Ovary (tissue), 9 donors: ENCODE results near the gene SNRPE. TPM values are rescaled to one million over a fixed set of nuclear protein-coding genes. Genes with fewer than 3 reads are reported as not detected.

Experiments
- DNase-seq, 5 donors: peaks; one replicate each; pipeline ENCODE4 v3.0.0-alpha.2; 2019 to 2020
- H3K27ac ChIP-seq, 2 donors: fragments of 200-600 bp; one replicate each; pipeline versions ENCODE4 v1.5.1 to v1.8.0; 2019 to 2022
- H3K27me3 ChIP-seq: fragments of 200-600 bp; one replicate; pipeline ENCODE4 v1.8.0; 2022
- H3K36me3 ChIP-seq: fragments of 200-600 bp; sonication (generic); one replicate; pipeline ENCODE4 v1.5.1; 2019
- H3K4me1 ChIP-seq: one replicate; pipeline ENCODE4 v1.8.1; 2013; ENCODE audit warnings: mild to moderate bottlenecking, moderate library complexity; ENCODE audit not compliant: insufficient read depth
- H3K4me3 ChIP-seq: fragments of 200-600 bp; sonication (generic); one replicate; pipeline ENCODE4 v1.5.1; 2017
- H3K9me3 ChIP-seq, 2 donors: fragments of 200-600 bp in 1 of 2; sonication (generic) in 1 of 2; one replicate each; pipeline versions ENCODE4 v1.5.1 to v1.8.1; 2013 to 2019; ENCODE audit warnings: mild to moderate bottlenecking in 1 of 2, moderate library complexity in 1 of 2
- CTCF ChIP-seq, 3 donors: fragments of 450-650 bp in 2 of 3; fragments of 200-600 bp in 1 of 3; IDR thresholded peaks; one replicate each; pipeline versions ENCODE4 v1.5.1 to v1.8.0; 2016 to 2022; ENCODE audit warnings: antibody characterized with exemption in 3 of 3, mild to moderate bottlenecking in 1 of 3
- EP300 ChIP-seq: sonication (generic); formaldehyde crosslinking; IDR thresholded peaks from one replicate; pipeline ENCODE4 v1.6.1; 2017; ENCODE audit warnings: antibody characterized with exemption
- POLR2A ChIP-seq: fragments of 450-650 bp; IDR thresholded peaks from one replicate; pipeline ENCODE4 v1.6.1; 2017; ENCODE audit warnings: antibody characterized with exemption, mild to moderate bottlenecking, moderate library complexity
- WGBS, 3 donors: extraction: QIAGEN DNeasy Blood & Tissue Kit in 1 of 3; methylation state at CpG; one replicate each; pipeline versions ENCODE4 v1.1.5 to v1.1.7; 2013 to 2017; 5-methylcytosine and 5-hydroxymethylcytosine counted together
- intact Hi-C, 4 donors: fragments of 100-400 bp; cut with DNase I; formaldehyde crosslinking; loops; one replicate each; pipeline versions ENCODE4 v1.11.0 to v1.15.1; 2022 to 2023
- polyA plus RNA-seq, 2 donors: library from polyadenylated mRNA; stranded (reverse); fragments of 200-250 nt in 1 of 2; fragments of 350-450 nt in 1 of 2; fragmentation: Illumina TruSeq in 1 of 2; extraction: RNeasy Lipid Tissue Mini Kit (QIAGEN cat#74804) in 1 of 2; gene quantifications; one replicate each; pipeline ENCODE4 v1.2.3, GENCODE V29; 2013 to 2014
- total RNA-seq, 7 donors: library from RNA; depleted of rRNA in 2 of 7; stranded (reverse); fragments of >200 nt in 2 of 7; fragmentation: NEBNext Ultra II Directional in 3 of 7; extraction: Animal tissue kit (Norgen Biotek cat#: 25700) in 3 of 7; gene quantifications; one replicate each; pipeline versions ENCODE4 v1.1.0 to v1.2.4, GENCODE V29; 2016 to 2023
- donor health status: DM: no; HTN: no; CAD: no; lungs with moderate emphysema.
- donor health status: DM: no; HTN: no; CAD: no.
- donor health status: Bipolar disorder and iron deficiency.
- donor health status: DM: yes; HTN: yes; CAD: no.
- donor health status: DM: no; HTN: no; CAD: no.
- donor health status: DM: yes; HTN: yes; CAD: no.

The SNRPE gene
- total and polyA plus RNA-seq, 9 donors: 72.5 to 168 (median 136) TPM

DNA sequence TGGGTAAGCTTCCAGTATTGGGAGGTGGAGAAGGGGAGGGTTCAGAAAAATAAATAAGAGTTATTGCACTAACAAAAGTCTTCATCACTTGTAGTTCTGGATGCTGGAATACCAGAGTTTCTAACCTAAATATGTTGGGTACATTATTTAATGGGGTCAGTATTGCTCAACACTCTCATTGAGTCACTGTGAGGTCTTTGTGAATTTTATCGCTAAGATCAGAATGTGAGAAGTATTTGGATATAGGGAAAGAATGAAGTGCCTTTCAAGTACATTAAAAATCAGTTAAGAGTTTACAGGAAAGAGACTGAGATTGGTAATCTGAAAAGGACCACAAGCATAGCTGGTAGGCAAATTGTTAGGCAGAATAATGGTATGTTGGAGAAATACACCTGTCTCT lies 8.8 kb downstream of the SNRPE start:
- intact Hi-C loops: loop anchor here in 3 of 4 donors (2.0 to 5.0 kb wide), 2 partner anchors 257 to 259 kb away; no protein-coding TSS in a partner anchor
- H3K27ac ChIP-seq: no peak overlapping the region
- no peaks in the 10 kb centered on the region for H3K27me3 ChIP-seq
- 95 to 98% (median 95%) methylated on average over 1 of the region's 1 CpG for WGBS, 3 donors
- H3K4me3 ChIP-seq: no peak overlapping the region
- no peaks in the 10 kb centered on the region for H3K4me1 ChIP-seq
- no peaks in the 10 kb centered on the region for H3K9me3 ChIP-seq
- TF ChIP-seq CTCF (IDR thresholded peaks at IDR 0.05) (no peak), EP300 (no peak), POLR2A (no peak)
- no peaks in the 10 kb centered on the region for H3K36me3 ChIP-seq
- DNase-seq: no peak

DNA sequence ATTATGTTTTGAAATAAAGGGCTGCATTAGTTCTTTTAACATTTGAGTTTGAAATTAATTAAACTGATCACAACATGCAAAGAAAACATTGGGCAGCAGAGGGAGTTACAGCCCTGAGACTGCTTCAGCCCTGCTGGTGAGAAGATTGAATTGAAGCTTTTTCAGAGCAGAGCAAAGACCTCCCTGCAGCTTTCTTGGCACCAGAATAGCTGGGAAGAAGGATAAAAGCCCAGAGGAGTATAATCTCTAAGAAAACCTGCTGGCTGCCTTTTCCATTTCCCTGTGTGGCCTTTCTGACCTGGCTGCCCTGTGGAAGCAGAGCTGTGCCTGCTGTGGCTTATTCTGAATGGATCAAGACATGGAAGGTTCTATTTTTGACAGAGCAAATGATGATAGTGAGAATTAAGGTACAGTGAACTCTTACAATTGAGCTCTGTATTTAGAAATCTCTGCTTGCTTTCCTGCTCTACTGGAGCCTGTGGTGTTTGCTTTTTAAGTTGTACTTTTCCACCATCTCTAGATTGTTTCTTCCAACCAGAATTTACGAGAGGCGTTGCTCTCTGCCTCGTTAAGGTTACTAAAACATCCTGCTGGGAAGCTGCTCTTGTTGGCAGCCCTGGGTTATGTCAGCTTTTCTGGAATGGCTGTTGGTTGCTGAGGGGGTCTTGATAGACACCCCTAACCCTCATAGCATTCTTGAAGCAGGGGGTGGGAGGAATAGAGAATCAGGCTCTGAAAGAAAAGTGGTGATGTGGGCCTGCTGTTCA lies 9.9 kb downstream of the SNRPE start:
- H3K27me3 ChIP-seq: no peaks in the 10 kb centered on the region
- no peaks in the 10 kb centered on the region for H3K36me3 ChIP-seq
- H3K4me1 ChIP-seq: no peaks in the 10 kb centered on the region
- H3K9me3 ChIP-seq: no peaks in the 10 kb centered on the region
- no peak overlapping the region for H3K4me3 ChIP-seq
- WGBS, 3 donors: 15 to 24% (median 22%) methylated on average over 3 of the region's 3 CpGs
- no peak overlapping the region for H3K27ac ChIP-seq
- peak; percentile 28 to 89 (median 76) for TF ChIP-seq CTCF (IDR thresholded peaks at IDR 0.05)
- TF ChIP-seq EP300: no peak
- TF ChIP-seq POLR2A: no peak
- intact Hi-C loops: loop anchor here in 3 of 4 donors (2.0 to 5.0 kb wide), 2 partner anchors 256 to 258 kb away; no protein-coding TSS in a partner anchor
- DNase-seq: peak in 1 of 5 donors; percentile 25

- no peak for DNase-seq
- WGBS, 3 donors: 82 to 92% (median 82%) methylated on average over 8 of the region's 8 CpGs
- Histone ChIP-seq H3K27ac (no peak overlapping the region), H3K4me1 (no peaks in the 10 kb centered on the region), H3K36me3 (no peaks in the 10 kb centered on the region), H3K9me3 (no peaks in the 10 kb centered on the region), H3K27me3 (no peaks in the 10 kb centered on the region), H3K4me3 (no peak overlapping the region)
- intact Hi-C loops: loop anchor here in 2 of 4 donors (5.0 kb wide), 1 partner anchor 254 kb away; no protein-coding TSS in a partner anchor
- no peak for TF ChIP-seq CTCF (IDR thresholded peaks at IDR 0.05)
- TF ChIP-seq EP300: no peak
- no peak for TF ChIP-seq POLR2A
Measured at GRCh38 chr1:203873094-203873493, 11.7 kb downstream of the SNRPE start.

DNA sequence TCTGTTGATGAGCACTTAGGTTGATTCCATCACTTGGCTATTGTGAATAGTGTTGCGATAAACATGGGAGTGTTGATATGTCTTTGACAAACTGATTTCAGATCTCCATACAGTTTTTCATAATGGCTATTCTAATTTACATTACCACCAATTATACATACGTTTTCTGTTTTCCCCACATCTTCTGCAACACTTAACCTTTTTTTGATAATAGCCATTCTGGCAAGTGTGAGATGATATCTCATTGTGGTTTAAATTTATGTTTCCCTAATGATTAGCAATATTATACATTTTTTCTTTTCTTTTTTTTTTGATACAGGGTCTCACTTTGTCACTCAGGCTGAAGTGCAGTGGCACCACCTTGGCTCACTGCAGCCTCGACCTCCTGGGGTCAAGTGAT lies 17.0 kb downstream of the SNRPE start:
- DNase-seq: no peak
- 90% methylated on average over 3 of the region's 3 CpGs for WGBS, 3 donors
- TF ChIP-seq POLR2A: no peak
- TF ChIP-seq EP300: no peak
- TF ChIP-seq CTCF (IDR thresholded peaks at IDR 0.05): no peak
- Histone ChIP-seq H3K9me3 (no peaks in the 10 kb centered on the region), H3K27me3 (no peaks in the 10 kb centered on the region), H3K4me1 (no peaks in the 10 kb centered on the region), H3K4me3 (no peak overlapping the region), H3K36me3 (no peaks in the 10 kb centered on the region), H3K27ac (no peak overlapping the region)
- intact Hi-C loops: no loop called here
